SK-N-SH treated with all-trans-retinoic acid at 6 μM for 48 hours (cell line): ENCODE results near the gene CADM1.

Experiments used
- ATAC-seq: fragments of 200-7000 bp; cut with Tn5 transposase; 3 replicates; pipeline ENCODE4 v1.9.1; 2020; ENCODE audit warnings: mild to moderate bottlenecking, moderate library complexity
- ARNTL ChIP-seq: fragments of 450-650 bp; formaldehyde crosslinking; IDR thresholded peaks from 2 replicates; pipeline ENCODE4 v1.5.0; 2020; ENCODE audit warnings: low read depth, mild to moderate bottlenecking, moderate library complexity, borderline replicate concordance
- BACH2 ChIP-seq: fragments of 250-450 bp; sonication (Bioruptor Pico); IDR thresholded peaks from 2 replicates; pipeline ENCODE4 v1.9.0; 2021; ENCODE audit warnings: mild to moderate bottlenecking, borderline replicate concordance
- ESRRG ChIP-seq: fragments of 250-450 bp; sonication (Bioruptor Pico); IDR thresholded peaks from 2 replicates; pipeline ENCODE4 v1.6.1; 2021; ENCODE audit warnings: mild to moderate bottlenecking
- GLIS3 ChIP-seq: fragments of 250-450 bp; sonication (Bioruptor Pico); IDR thresholded peaks from 2 replicates; pipeline ENCODE4 v1.5.0; 2020; ENCODE audit warnings: mild to moderate bottlenecking, moderate library complexity
- ISL1 ChIP-seq: fragments of 250-450 bp; sonication (Bioruptor Pico); IDR thresholded peaks from 2 replicates; pipeline ENCODE4 v2.1.2; 2022; ENCODE audit warnings: mild to moderate bottlenecking, moderate library complexity
- OSR1 ChIP-seq: fragments of 250-450 bp; sonication (Bioruptor Pico); IDR thresholded peaks from 2 replicates; pipeline ENCODE4 v1.8.0; 2022; ENCODE audit warnings: moderate library complexity, mild to moderate bottlenecking, inconsistent platforms
- PPARA ChIP-seq: fragments of 250-450 bp; sonication (Bioruptor Pico); IDR thresholded peaks from 2 replicates; pipeline ENCODE4 v1.5.0; 2020; ENCODE audit warnings: mild to moderate bottlenecking, borderline replicate concordance
- RARB ChIP-seq: fragments of 250-450 bp; sonication (Bioruptor Pico); IDR thresholded peaks from 2 replicates; pipeline ENCODE4 v1.8.0; 2021; ENCODE audit warnings: mild to moderate bottlenecking, moderate library complexity
- SNAI2 ChIP-seq: fragments of 250-450 bp; sonication (Bioruptor Pico); IDR thresholded peaks from 2 replicates; pipeline ENCODE4 v1.5.0; 2020; ENCODE audit warnings: mild to moderate bottlenecking, moderate library complexity
- TCF4 ChIP-seq: fragments of 250-450 bp; sonication (Bioruptor Pico); IDR thresholded peaks from 2 replicates; pipeline ENCODE4 v1.8.0; 2021; ENCODE audit warnings: mild to moderate bottlenecking, moderate library complexity, borderline replicate concordance
- TOX ChIP-seq: fragments of 250-450 bp; sonication (Bioruptor Pico); IDR thresholded peaks from 2 replicates; pipeline ENCODE4 v1.8.0; 2021; ENCODE audit warnings: mild to moderate bottlenecking, moderate library complexity, borderline replicate concordance
- ZC3H10 ChIP-seq: fragments of 250-450 bp; sonication (Bioruptor Pico); IDR thresholded peaks from 2 replicates; pipeline ENCODE4 v1.5.1; 2021; ENCODE audit warnings: mild to moderate bottlenecking, moderate library complexity
- ZFP3 ChIP-seq: fragments of 250-450 bp; sonication (Bioruptor Pico); IDR thresholded peaks from 2 replicates; pipeline ENCODE4 v1.5.0; 2020; ENCODE audit warnings: mild to moderate bottlenecking, moderate library complexity
- ZFP30 ChIP-seq: fragments of 450-650 bp; formaldehyde crosslinking; IDR thresholded peaks from 2 replicates; pipeline ENCODE4 v1.5.0; 2022; ENCODE audit warnings: mild to moderate bottlenecking, moderate library complexity
- ZNF565 ChIP-seq: fragments of 450-650 bp; formaldehyde crosslinking; conservative IDR thresholded peaks from 2 replicates; pipeline ENCODE4 v1.5.0; 2020; ENCODE audit warnings: low read depth, mild to moderate bottlenecking, moderate library complexity
- ZNF70 ChIP-seq: fragments of 450-650 bp; formaldehyde crosslinking; IDR thresholded peaks from 2 replicates; pipeline ENCODE4 v1.5.0; 2020; ENCODE audit warnings: mild to moderate bottlenecking, moderate library complexity
- TF ChIP-seq, protein P1 (sequence below): fragments of 250-450 bp; sonication (Bioruptor Pico); IDR thresholded peaks from 2 replicates; pipeline ENCODE4 v1.5.1; 2021; ENCODE audit warnings: mild to moderate bottlenecking, moderate library complexity
- TF ChIP-seq, protein P2 (sequence below): fragments of 250-450 bp; sonication (Bioruptor Pico); IDR thresholded peaks from 2 replicates; pipeline ENCODE4 v1.5.1; 2020; ENCODE audit warnings: low read depth, mild to moderate bottlenecking, moderate library complexity
- TF ChIP-seq, protein P3 (sequence below): fragments of 250-450 bp; sonication (Bioruptor Pico); IDR thresholded peaks from 2 replicates; pipeline ENCODE4 v1.5.0; 2020; ENCODE audit warnings: mild to moderate bottlenecking, moderate library complexity

Gene CADM1

DNA sequence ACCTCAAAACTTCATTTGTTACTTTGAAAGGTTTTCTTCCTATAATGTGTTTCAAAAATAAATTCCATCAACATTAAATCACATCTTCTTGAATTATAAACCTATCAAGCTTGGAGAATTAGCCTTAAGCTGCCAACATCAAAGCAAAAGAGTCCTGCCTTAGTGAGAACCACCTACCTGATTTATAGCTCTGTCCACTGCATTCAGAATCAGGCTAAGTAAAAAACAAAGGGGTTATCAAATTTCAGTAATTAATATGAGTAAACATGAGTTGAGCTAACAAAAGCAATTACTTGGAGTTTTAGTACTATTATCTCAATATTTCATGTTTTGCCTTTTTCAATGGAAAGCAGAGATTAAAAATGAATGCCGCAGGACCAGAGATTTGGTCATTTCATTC is 73.9 kb downstream of the CADM1 start:
- no peak for TF ChIP-seq SNAI2
- no peak for TF ChIP-seq TCF4 (CRISPR knock-in tag)
- TF ChIP-seq ZC3H10, result no peak
- no peak for TF ChIP-seq PPARA
- TF ChIP-seq, protein P1, sequence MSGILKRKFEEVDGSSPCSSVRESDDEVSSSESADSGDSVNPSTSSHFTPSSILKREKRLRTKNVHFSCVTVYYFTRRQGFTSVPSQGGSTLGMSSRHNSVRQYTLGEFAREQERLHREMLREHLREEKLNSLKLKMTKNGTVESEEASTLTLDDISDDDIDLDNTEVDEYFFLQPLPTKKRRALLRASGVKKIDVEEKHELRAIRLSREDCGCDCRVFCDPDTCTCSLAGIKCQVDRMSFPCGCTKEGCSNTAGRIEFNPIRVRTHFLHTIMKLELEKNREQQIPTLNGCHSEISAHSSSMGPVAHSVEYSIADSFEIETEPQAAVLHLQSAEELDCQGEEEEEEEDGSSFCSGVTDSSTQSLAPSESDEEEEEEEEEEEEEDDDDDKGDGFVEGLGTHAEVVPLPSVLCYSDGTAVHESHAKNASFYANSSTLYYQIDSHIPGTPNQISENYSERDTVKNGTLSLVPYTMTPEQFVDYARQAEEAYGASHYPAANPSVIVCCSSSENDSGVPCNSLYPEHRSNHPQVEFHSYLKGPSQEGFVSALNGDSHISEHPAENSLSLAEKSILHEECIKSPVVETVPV (CRISPR knock-in tag), result no peak
- TF ChIP-seq, protein P2, sequence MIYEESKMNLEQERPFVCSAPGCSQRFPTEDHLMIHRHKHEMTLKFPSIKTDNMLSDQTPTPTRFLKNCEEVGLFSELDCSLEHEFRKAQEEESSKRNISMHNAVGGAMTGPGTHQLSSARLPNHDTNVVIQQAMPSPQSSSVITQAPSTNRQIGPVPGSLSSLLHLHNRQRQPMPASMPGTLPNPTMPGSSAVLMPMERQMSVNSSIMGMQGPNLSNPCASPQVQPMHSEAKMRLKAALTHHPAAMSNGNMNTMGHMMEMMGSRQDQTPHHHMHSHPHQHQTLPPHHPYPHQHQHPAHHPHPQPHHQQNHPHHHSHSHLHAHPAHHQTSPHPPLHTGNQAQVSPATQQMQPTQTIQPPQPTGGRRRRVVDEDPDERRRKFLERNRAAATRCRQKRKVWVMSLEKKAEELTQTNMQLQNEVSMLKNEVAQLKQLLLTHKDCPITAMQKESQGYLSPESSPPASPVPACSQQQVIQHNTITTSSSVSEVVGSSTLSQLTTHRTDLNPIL (CRISPR knock-in tag), result no peak
- TF ChIP-seq ISL1 (CRISPR knock-in tag), result no peak
- TF ChIP-seq ESRRG (CRISPR knock-in tag), result no peak
- no peak for TF ChIP-seq ZFP3
- TF ChIP-seq OSR1, result no peak
- TF ChIP-seq ZFP30 (CRISPR knock-in tag), result no peak
- TF ChIP-seq, protein P3, sequence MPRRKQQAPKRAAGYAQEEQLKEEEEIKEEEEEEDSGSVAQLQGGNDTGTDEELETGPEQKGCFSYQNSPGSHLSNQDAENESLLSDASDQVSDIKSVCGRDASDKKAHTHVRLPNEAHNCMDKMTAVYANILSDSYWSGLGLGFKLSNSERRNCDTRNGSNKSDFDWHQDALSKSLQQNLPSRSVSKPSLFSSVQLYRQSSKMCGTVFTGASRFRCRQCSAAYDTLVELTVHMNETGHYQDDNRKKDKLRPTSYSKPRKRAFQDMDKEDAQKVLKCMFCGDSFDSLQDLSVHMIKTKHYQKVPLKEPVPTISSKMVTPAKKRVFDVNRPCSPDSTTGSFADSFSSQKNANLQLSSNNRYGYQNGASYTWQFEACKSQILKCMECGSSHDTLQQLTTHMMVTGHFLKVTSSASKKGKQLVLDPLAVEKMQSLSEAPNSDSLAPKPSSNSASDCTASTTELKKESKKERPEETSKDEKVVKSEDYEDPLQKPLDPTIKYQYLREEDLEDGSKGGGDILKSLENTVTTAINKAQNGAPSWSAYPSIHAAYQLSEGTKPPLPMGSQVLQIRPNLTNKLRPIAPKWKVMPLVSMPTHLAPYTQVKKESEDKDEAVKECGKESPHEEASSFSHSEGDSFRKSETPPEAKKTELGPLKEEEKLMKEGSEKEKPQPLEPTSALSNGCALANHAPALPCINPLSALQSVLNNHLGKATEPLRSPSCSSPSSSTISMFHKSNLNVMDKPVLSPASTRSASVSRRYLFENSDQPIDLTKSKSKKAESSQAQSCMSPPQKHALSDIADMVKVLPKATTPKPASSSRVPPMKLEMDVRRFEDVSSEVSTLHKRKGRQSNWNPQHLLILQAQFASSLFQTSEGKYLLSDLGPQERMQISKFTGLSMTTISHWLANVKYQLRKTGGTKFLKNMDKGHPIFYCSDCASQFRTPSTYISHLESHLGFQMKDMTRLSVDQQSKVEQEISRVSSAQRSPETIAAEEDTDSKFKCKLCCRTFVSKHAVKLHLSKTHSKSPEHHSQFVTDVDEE, result no peak
- TF ChIP-seq, all 23 proteins: peak for 0
- ATAC-seq, result no peak

DNA sequence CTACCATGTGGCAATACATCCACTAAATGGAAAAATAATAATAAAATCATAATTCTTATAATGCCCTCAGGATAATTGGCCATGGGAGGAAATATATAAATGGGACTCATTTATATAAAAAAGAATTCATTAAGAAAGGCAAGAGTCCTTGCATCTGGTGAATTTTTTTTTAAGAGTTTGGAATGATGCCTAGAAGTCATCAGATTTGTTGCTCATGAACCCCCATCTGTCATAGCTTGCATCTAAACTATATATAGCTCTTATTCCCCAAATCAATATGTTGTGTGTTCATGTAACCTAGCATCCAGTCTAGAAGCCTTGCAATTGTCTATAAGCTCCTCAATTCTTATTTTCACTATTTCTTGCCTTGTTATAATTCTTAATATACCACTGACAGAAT is 75.9 kb downstream of the CADM1 start:
- ATAC-seq, result no peak
- TF ChIP-seq ESRRG (CRISPR knock-in tag) (no peak), GLIS3 (CRISPR knock-in tag) (no peak), TOX (CRISPR knock-in tag) (no peak), OSR1 (no peak), ZFP30 (CRISPR knock-in tag) (no peak), ZNF70 (CRISPR knock-in tag) (no peak), ZC3H10 (no peak), RARB (CRISPR knock-in tag) (no peak), ZNF565 (CRISPR knock-in tag) (no peak), ZFP3 (no peak)
- TF ChIP-seq, protein P1 (CRISPR knock-in tag), result no peak
- TF ChIP-seq, protein P3, result no peak
- TF ChIP-seq, protein P2 (CRISPR knock-in tag), result no peak

DNA sequence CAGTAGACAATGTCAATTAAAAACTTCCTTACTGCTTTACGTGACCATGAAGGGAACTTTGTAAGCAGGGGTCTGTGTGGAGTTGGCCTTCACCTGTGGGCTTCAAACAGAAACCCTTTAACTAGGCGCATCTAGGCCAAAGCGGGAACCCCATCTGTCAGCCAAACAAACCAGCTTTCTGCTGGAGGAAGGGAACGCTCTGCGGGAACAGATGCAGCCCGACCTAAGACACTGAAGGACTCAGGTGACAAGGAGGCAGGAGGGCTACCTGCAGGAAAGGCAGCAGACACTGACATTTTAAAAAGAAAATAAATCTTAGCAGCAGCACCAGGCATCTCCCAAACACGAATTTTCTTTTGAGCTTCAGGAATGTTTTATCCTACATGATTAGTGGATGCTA is 78.4 kb downstream of the CADM1 start:
- TF ChIP-seq ARNTL (CRISPR knock-in tag) (no peak), OSR1 (no peak), BACH2 (no peak)
- TF ChIP-seq, all 23 proteins: peak for 0
- no peak for ATAC-seq
